GM21447 (cell line): ENCODE data around the gene ILRUN.
A peak's percentile ranks its signal among the peaks of the same experiment; 100 is the strongest.
"Not testable (repeated sequence)": the region's sequence is repeated elsewhere in the genome, so short reads cannot be mapped to it uniquely, and the experiment has no call there.

Experiments
- ATAC-seq: cut with Tn5 transposase; IDR thresholded peaks from one replicate; pipeline ENCODE4 v1.9.1; 2021; ENCODE audit not compliant: unreplicated experiment

ILRUN gene

GRCh38 chr6:34697904-34698559, 1.5 kb upstream of the ILRUN start:
- ATAC-seq: no peak

- no peak for ATAC-seq
These were observed 923 bp upstream of the ILRUN start for GRCh38 chr6:34697544-34697836.

GRCh38 chr6:34696189-34696738, 303 bp downstream of the ILRUN start:
- peak; percentile 33 for ATAC-seq

- no peak for ATAC-seq
These were observed 808 bp downstream of the ILRUN start for GRCh38 chr6:34695729-34696188.

GRCh38 chr6:34692280-34692679, 4.3 kb downstream of the ILRUN start:
- ATAC-seq: no peak

- no peak for ATAC-seq
These were observed 6.8 kb downstream of the ILRUN start for GRCh38 chr6:34689742-34690141.

GRCh38 chr6:34688956-34689355, 7.6 kb downstream of the ILRUN start:
- ATAC-seq: no peak

- ATAC-seq: no peak
These were observed 11.6 kb downstream of the ILRUN start for GRCh38 chr6:34684919-34685318.

- no peak for ATAC-seq
These were observed 12.2 kb downstream of the ILRUN start for GRCh38 chr6:34684364-34684763.

GRCh38 chr6:34680802-34681515, 15.6 kb downstream of the ILRUN start:
- peak; percentile 59 for ATAC-seq

GRCh38 chr6:34680313-34680712, 16.3 kb downstream of the ILRUN start:
- not testable (repeated sequence) for ATAC-seq

- ATAC-seq: no peak
These were observed 16.9 kb downstream of the ILRUN start for GRCh38 chr6:34679552-34680253.

- ATAC-seq: no peak
These were observed 20.4 kb downstream of the ILRUN start for GRCh38 chr6:34676140-34676539.

GRCh38 chr6:34674930-34675329, 21.6 kb downstream of the ILRUN start:
- ATAC-seq: peak; percentile 30

GRCh38 chr6:34674268-34674639, 22.3 kb downstream of the ILRUN start:
- no peak for ATAC-seq

GRCh38 chr6:34673064-34673463, 23.5 kb downstream of the ILRUN start:
- ATAC-seq: no peak

GRCh38 chr6:34672657-34673043, 23.9 kb downstream of the ILRUN start:
- no peak for ATAC-seq

- ATAC-seq: peak; percentile 79
These were observed 24.5 kb downstream of the ILRUN start for GRCh38 chr6:34671801-34672656.

- no peak for ATAC-seq
These were observed 25.2 kb downstream of the ILRUN start for GRCh38 chr6:34671367-34671766.

- not testable (repeated sequence) for ATAC-seq
These were observed 27.8 kb downstream of the ILRUN start for GRCh38 chr6:34668799-34669198.
